Stimulated activated CD8-positive, alpha-beta memory T cell treated with anti-CD3 and anti-CD28 coated beads, Interleukin-15, amount 100 ng/mL, for 4 hours (primary cell): ENCODE measurements around the gene TCF4.

Experiments
- DNase-seq, 2 donors: peaks; one replicate each; pipeline ENCODE4 v3.0.0-alpha.2; 2020; ENCODE audit warnings: low read depth in 2 of 2

TCF4 gene

GRCh38 chr18:55585920-55586561 is 2.0 kb downstream of the TCF4 start:
- no peak for DNase-seq

- DNase-seq: no peak
Observed at GRCh38 chr18:55585065-55585919, 2.7 kb downstream of the TCF4 start.

GRCh38 chr18:55584201-55584600 is 3.8 kb downstream of the TCF4 start:
- no peak for DNase-seq

GRCh38 chr18:55582325-55582724 is 5.7 kb downstream of the TCF4 start:
- DNase-seq: no peak

- DNase-seq: no peak
Observed at GRCh38 chr18:55579501-55580270, 8.3 kb downstream of the TCF4 start.

GRCh38 chr18:55577812-55578539 is 10.0 kb downstream of the TCF4 start:
- DNase-seq: no peak

- no peak for DNase-seq
Observed at GRCh38 chr18:55576001-55576400, 12.0 kb downstream of the TCF4 start.

GRCh38 chr18:55575066-55575465 is 12.9 kb downstream of the TCF4 start:
- no peak for DNase-seq

GRCh38 chr18:55573386-55573785 is 14.6 kb downstream of the TCF4 start:
- DNase-seq: no peak

GRCh38 chr18:55570966-55571365 is 17.0 kb downstream of the TCF4 start:
- DNase-seq: no peak

GRCh38 chr18:55566456-55566935 is 21.5 kb downstream of the TCF4 start:
- DNase-seq: no peak

GRCh38 chr18:55559739-55560138 is 28.3 kb downstream of the TCF4 start:
- no peak for DNase-seq

- DNase-seq: no peak
Observed at GRCh38 chr18:55557211-55557610, 30.8 kb downstream of the TCF4 start.

GRCh38 chr18:55555395-55556027 is 32.5 kb downstream of the TCF4 start:
- DNase-seq: no peak

- no peak for DNase-seq
Observed at GRCh38 chr18:55552526-55553189, 35.3 kb downstream of the TCF4 start.

GRCh38 chr18:55551227-55551626 is 36.8 kb downstream of the TCF4 start:
- DNase-seq: no peak

GRCh38 chr18:55550471-55550870 is 37.5 kb downstream of the TCF4 start:
- no peak for DNase-seq

GRCh38 chr18:55549474-55550104 is 38.4 kb downstream of the TCF4 start:
- DNase-seq: no peak

GRCh38 chr18:55547705-55548056 is 40.3 kb downstream of the TCF4 start:
- DNase-seq: no peak
